ENCODE measurements around the gene GALNTL6.

Gene GALNTL6

GRCh38 chr4:172202480-172203076 is 389.4 kb downstream of the GALNTL6 start:
- DNase-seq (ENCODE audit: extremely low read depth, low read depth): no peak
- TF ChIP-seq CTCF (IDR thresholded peaks at IDR 0.05; ENCODE audit: low read depth, low read length): peak; percentile 74

- TF ChIP-seq CTCF (IDR thresholded peaks at IDR 0.05; ENCODE audit: low read depth, low read length): no peak
- no peak for DNase-seq (ENCODE audit: extremely low read depth, low read depth)
These were observed 394.1 kb downstream of the GALNTL6 start for GRCh38 chr4:172207258-172207657.

GRCh38 chr4:172207886-172208285 is 394.7 kb downstream of the GALNTL6 start:
- no peak for TF ChIP-seq CTCF (IDR thresholded peaks at IDR 0.05; ENCODE audit: low read depth, low read length)
- DNase-seq (ENCODE audit: extremely low read depth, low read depth): no peak

GRCh38 chr4:172220679-172221078 is 407.5 kb downstream of the GALNTL6 start:
- no peak for TF ChIP-seq CTCF (IDR thresholded peaks at IDR 0.05; ENCODE audit: low read depth, low read length)
- DNase-seq (ENCODE audit: extremely low read depth, low read depth): no peak

GRCh38 chr4:172225457-172225856 is 412.3 kb downstream of the GALNTL6 start:
- no peak for DNase-seq (ENCODE audit: extremely low read depth, low read depth)
- TF ChIP-seq CTCF (IDR thresholded peaks at IDR 0.05; ENCODE audit: low read depth, low read length): no peak

- DNase-seq (ENCODE audit: extremely low read depth, low read depth): no peak
- TF ChIP-seq CTCF (IDR thresholded peaks at IDR 0.05; ENCODE audit: low read depth, low read length): no peak
These were observed 419.8 kb downstream of the GALNTL6 start for GRCh38 chr4:172232966-172233365.

- TF ChIP-seq CTCF (IDR thresholded peaks at IDR 0.05; ENCODE audit: low read depth, low read length): no peak
- DNase-seq (ENCODE audit: extremely low read depth, low read depth): no peak
These were observed 430.3 kb downstream of the GALNTL6 start for GRCh38 chr4:172243551-172243950.

Measured in AG09319 (cell line).